GM18519 (cell line): ENCODE measurements around the gene SIPA1L2.

Experiments
- ATAC-seq: cut with Tn5 transposase; IDR thresholded peaks from one replicate; pipeline ENCODE4 v1.9.1; 2021; ENCODE audit warnings: mild to moderate bottlenecking, moderate library complexity; ENCODE audit not compliant: unreplicated experiment, low FRiP score

The SIPA1L2 gene

DNA sequence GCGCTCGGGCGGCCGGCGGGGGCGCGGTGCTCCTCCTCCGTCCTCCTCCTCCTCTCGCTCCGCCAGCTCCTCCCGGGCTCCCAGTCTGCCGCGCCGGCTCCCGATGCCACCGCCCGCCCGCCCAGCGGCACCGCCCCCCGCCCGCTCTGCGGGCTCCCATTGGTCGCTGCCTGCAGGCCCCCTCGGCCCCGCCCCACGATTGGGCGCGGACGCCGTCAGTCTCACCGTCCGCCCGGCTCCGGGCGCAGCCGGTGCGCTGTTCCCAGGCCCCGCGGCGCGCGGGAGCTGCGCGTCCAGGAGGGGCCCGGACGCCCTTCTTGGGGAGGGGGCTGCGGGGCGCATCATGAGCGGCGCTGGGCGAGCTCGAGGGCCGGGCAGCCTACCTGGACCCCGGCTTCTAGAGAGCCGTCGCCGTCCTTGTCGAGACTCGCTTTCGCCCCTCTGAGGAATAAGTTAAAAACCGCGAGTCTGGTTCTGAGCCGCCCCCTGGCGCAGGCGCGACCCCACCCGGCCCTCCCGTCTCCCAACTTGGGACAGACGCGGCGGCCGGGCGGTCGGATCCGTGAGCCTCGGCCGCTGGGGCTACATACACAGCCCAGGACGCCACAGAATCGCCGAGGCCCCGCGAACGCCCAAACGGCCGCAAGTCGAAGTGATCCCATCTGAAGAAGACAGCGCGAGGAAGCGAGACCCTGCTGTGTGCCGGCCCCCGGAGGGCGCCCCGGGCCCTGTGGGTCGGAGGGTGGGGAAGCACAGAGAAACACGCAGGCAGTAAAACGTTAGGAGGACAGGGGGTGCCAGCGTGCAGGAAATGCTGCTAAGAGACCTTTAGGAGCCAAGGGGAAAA, at the start of gene SIPA1L2:
Gene SIPA1L2 (minus strand): TSS at position 87 of the 847 bp plus-strand sequence. CDS start 114,794 bp downstream, outside the sequence.
- peak; percentile 95 for ATAC-seq

DNA sequence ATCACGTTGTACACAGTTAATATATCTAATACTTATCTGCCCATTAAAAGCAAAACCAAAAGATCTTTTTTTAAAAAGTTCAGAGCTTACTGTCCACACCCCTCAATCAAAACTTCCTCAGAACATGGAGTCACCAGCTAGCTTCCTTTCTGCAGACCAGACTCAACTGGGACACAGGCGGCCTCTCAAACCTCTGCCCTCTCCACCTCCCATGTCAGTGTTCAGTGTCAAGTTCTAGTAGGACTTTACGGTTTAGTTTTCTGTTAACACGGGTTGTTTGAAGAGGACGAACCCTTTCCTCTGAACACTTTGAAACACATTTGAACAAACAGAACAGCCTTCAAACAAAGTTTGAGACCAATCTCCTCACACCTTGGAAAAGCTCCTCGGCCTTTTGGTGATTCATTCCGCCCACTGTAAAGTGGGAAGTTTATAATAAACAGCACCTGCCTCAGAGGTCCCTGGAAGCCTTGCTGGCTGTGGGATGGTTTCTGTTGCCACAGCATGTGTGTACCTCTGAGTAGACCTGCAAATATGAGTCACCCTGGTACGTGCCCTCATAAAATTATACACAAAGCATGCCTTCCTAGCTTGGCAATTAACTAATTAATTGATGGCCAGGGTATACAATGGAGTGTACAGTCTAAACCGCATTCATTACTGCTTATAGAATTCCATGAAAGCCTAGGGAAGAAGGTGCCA, 48.4 kb upstream of the SIPA1L2 start:
- no peak for ATAC-seq

- no peak for ATAC-seq
Measured at GRCh38 chr1:232676307-232676706, 46.4 kb upstream of the SIPA1L2 start.

GRCh38 chr1:232675898-232676297, 46.0 kb upstream of the SIPA1L2 start:
- no peak for ATAC-seq

- ATAC-seq: no peak
Measured at GRCh38 chr1:232675260-232675659, 45.3 kb upstream of the SIPA1L2 start.

GRCh38 chr1:232673256-232673655, 43.3 kb upstream of the SIPA1L2 start:
- ATAC-seq: no peak

GRCh38 chr1:232669981-232670747, 40.2 kb upstream of the SIPA1L2 start:
- no peak for ATAC-seq

- ATAC-seq: no peak
Measured at GRCh38 chr1:232667778-232668165, 37.8 kb upstream of the SIPA1L2 start.

DNA sequence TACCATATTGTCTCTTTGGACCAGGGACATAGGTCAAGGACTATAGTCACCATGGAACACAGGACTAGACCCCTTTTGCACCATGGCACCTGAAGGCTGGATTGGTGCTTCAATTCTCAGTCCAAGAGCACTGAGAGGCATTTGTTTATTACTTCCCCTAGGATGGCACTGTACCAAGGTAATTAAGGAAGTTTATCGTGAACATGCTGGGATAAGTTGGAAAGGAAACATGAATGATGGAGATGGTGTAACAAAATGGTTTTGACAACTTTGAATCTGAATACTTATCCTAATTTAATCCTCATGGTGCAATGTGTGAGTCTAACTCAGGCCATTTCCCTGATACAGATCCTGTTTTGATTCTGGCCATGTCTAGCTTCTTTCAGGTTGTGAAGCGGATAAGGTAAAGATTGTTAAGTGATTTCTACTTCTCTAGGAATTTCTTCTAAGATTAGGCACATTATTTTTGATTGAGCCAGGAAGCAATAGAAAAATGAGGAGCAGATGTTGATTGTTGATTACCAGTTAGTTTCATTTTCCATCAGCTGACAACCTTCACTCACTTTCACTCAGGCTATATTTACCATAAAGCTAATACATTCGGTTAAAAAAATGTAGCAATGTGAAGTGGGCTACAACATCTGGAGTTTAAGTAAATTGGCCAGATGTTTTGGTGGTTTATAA, 37.3 kb upstream of the SIPA1L2 start:
- no peak for ATAC-seq

DNA sequence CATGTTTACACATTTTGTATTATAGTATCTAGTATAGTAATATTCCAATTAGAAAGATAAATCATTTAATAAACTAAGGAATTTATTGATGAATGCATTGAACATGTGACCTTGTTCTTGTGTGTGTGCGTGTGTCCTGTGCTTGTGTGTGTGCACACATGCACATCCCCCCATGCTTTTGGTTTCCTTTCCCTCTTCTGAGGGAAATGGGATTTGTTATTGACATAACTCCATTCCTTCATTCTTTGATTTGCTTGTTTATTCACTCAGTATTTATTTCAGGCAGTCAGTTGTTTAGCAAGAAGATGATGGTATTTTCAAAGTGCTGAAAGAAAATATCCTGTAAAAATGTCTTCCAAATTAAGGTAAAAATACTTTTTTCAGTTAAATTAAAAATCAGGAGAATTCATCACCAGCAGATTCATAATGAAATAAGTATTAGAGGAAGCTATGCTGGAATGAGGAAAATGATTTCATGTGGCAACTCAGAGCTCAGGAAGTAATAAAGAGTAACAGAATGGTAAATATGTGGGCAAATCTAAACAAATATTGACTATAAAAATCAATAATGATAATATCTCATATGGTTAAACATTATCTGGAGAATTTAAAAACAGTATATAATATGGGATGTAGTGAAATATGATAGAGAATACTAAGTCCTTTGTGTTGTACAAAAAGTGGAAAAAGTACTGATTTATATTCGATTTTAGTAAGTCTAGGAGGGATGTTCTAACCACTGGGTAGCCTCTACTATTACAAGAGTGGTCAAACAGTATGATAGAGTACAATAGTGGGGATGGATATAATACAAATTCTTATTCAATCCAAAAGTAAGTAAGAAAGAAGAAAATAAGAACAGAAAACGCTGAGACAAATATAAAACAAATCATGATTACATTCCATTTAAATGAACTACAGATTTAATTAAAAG, 35.2 kb upstream of the SIPA1L2 start:
- no peak for ATAC-seq

GRCh38 chr1:232662910-232663309, 33.0 kb upstream of the SIPA1L2 start:
- no peak for ATAC-seq

DNA sequence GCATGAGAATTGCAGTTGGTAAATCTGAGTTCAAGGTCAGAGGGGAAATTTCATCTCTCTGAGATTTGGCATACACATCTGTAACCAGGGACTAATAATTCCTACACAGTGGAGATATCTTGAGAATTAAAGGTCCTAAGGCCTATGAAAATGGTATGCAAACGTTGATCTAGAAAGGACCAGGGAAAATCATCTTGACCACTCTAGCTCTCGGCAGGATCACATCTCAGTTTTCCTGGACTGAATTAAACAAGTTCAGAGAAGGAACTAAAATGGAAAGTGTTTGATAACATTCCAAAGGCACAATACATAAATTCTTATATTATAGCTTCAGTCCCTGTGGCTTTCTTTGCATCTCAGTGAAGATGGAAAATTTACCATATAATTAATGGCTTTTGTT, 28.5 kb upstream of the SIPA1L2 start:
- no peak for ATAC-seq

DNA sequence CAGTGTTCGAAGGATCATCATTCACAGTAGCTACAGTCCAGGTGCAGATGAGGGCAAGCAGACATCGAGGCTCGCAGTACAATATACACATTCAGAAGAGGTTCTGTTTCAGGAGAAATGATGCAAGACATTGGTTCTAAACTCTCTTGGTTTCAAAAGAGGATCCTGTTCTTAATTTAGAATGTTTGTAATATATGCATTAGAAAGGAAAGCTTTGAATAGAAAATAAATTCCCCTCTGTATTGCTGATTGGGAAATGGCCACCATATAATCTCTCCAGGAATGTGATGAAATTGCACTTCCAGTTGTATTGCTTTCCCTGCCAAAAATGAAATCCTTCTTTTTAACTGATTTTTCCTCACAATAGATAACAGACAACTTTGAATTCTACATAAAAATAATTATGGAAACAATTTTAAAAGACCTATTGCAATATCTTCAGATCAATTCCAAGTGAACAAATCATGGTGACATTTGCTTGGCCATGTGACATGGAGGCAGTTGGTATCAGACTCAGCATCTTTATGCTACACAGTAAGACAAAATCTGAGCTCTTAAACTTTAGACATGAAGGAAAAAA, 27.6 kb upstream of the SIPA1L2 start:
- ATAC-seq: no peak

DNA sequence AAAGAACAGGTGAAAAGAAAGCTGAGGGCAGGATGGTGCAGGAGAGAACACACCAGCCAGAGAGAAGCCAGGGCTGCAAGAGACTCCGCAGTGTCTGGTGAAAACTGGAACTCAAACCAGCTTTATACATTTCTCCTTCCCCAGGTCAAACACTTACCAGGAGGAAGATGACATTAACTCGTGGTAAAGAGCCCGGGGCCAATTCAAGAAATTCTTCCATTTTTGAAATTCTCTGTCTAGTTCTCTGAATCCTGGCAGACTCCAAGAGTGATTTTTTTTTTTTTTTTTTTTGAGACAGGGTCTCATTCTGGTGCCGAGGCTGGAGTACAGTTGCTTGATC, 25.8 kb upstream of the SIPA1L2 start:
- no peak for ATAC-seq

DNA sequence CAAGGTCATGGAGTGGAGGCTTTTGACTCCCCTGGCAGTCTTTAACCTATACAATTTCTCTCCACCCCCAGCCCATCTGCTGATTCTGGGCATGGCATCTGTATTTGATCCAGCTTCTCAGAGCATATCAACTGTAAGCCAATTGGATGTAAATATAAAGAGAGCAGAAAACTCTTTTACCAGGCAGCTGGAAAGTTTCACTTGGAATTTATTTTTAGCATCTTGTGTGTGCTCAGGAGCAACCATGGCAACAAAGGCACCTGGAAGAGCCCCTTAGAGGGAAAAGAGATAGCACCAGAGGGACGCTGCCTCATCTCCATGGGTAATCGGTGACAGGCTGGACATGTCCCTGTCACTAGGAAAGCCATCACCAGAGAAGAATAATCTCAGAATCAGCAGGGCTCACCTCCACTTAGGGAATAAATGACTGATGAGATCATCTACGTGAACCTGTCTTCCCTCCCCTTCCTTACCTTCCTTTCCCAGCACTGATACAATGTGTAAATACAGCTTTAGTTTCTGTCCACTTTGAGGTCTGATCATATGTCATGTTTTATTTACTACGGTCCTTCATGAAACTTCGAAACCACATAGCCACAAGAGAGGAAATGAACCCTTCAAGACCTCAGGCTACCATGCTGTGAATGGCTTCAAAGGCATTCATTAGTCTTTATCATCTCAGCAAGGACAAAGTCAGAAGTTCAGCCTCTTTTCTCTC, 25.3 kb upstream of the SIPA1L2 start:
- peak; percentile 53 for ATAC-seq

- no peak for ATAC-seq
Measured at GRCh38 chr1:232653789-232654188, 23.9 kb upstream of the SIPA1L2 start.

- no peak for ATAC-seq
Measured at GRCh38 chr1:232650845-232651244, 20.9 kb upstream of the SIPA1L2 start.

DNA sequence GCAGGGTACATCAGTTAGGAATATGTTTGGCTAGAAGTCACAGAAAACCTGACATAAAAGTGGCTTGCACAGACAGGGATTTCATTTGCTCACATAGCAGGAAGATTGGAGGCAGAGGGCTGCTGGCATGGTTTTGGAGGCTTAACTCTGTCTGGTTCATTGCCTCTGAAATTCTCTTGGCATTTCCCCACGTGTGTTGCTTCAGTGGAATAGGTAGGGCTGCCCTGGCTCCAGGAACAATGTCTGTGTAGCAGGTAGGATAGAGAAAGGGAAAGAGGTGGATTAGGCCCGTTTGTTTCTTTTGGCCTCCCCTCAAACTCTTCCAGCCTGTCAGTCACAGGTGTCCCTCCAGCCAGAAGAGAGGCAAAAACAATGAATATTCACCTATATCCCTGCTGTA, 20.5 kb upstream of the SIPA1L2 start:
- no peak for ATAC-seq

DNA sequence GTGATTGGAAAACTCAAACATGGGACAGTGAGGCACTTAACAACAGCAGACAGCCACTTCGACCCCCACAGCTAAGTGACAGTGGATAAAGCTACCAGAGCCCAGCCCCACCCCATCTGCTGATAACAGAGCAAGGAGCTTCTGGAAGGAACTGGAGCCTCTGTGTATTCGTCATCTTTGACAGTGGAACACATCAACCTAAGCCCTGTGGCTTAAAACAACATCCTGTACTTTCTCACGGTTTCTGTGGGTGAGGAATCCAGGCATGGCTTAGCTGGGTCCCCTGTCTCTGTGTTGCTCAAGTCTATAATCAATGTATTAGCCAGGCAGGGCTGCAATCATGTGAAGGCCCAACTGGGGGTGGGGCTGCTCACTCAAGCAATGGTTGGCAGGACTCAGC, 18.4 kb upstream of the SIPA1L2 start:
- no peak for ATAC-seq
